Gastroesophageal sphincter (tissue), 4 donors: ENCODE measurements around the gene DENR. TPM values are rescaled to one million over a fixed set of nuclear protein-coding genes. Genes with fewer than 3 reads are reported as not detected.
"Not testable (repeated sequence)": the region's sequence is repeated elsewhere in the genome, so short reads cannot be mapped to it uniquely, and the experiment has no call there.

Experiments
- ATAC-seq: fragments of 150-250 bp; one replicate; pipeline ENCODE4 v1.9.1; 2016; ENCODE audit warnings: mild to moderate bottlenecking, moderate library complexity
- H3K27ac ChIP-seq, 4 donors: fragments of 200-600 bp; sonication (generic) in 3 of 4; 1 replicate in 3 of 4; 2 replicates in 1 of 4; pipeline ENCODE4 v1.5.1; 2016 to 2019
- H3K27me3 ChIP-seq: fragments of 200-600 bp; sonication (generic); one replicate; pipeline ENCODE4 v1.5.1; 2019
- H3K36me3 ChIP-seq, 2 donors: fragments of 200-600 bp; sonication (generic); one replicate each; pipeline ENCODE4 v1.5.1; 2019; ENCODE audit warnings: control low read depth in 1 of 2
- H3K4me1 ChIP-seq, 3 donors: fragments of 200-600 bp; sonication (generic); 1 replicate in 2 of 3; 2 replicates in 1 of 3; pipeline ENCODE4 v1.5.1; 2016 to 2019; ENCODE audit warnings: control low read depth in 2 of 3
- H3K4me3 ChIP-seq, 2 donors: fragments of 200-600 bp; sonication (generic); one replicate each; pipeline ENCODE4 v1.5.1; 2019; ENCODE audit warnings: mild to moderate bottlenecking in 1 of 2, moderate library complexity in 1 of 2
- H3K9me3 ChIP-seq, 3 donors: fragments of 200-600 bp; sonication (generic); one replicate each; pipeline ENCODE4 v1.5.1; 2017 to 2019; ENCODE audit warnings: control low read depth in 2 of 3
- CTCF ChIP-seq, 4 experiments: fragments of 200-600 bp in 2 of 4; fragments of 450-650 bp in 2 of 4; sonication (generic) in 1 of 4; IDR thresholded peaks; one replicate each; pipeline ENCODE4 v1.5.1; 2017 to 2019; ENCODE audit warnings: antibody characterized with exemption in 4 of 4, mild to moderate bottlenecking in 2 of 4, moderate library complexity in 2 of 4
- EP300 ChIP-seq: sonication (generic); formaldehyde crosslinking; IDR thresholded peaks from one replicate; pipeline ENCODE4 v1.6.1; 2017; ENCODE audit warnings: antibody characterized with exemption, mild to moderate bottlenecking
- POLR2A ChIP-seq, 2 donors: fragments of 450-650 bp; IDR thresholded peaks; one replicate each; pipeline ENCODE4 v1.6.1; 2017; ENCODE audit warnings: antibody characterized with exemption in 2 of 2, mild to moderate bottlenecking in 2 of 2, moderate library complexity in 1 of 2
- POLR2AphosphoS5 ChIP-seq: sonication (generic); formaldehyde crosslinking; IDR thresholded peaks from one replicate; pipeline ENCODE4 v1.6.1; 2017; ENCODE audit warnings: antibody characterized with exemption
- WGBS, 2 donors: methylation state at CpG; one replicate each; pipeline ENCODE4 v1.1.5; 2018; ENCODE audit warnings: low coverage in 1 of 2; 5-methylcytosine and 5-hydroxymethylcytosine counted together
- total RNA-seq, 4 donors: library from RNA; depleted of rRNA; stranded (reverse); fragments of >200 nt; gene quantifications; one replicate each; pipeline ENCODE4 v1.1.0, GENCODE V29; 2016

The DENR gene
- total RNA-seq, 4 donors from 2014 or later = 22.9 to 31.5 (median 23.9) TPM

DNA sequence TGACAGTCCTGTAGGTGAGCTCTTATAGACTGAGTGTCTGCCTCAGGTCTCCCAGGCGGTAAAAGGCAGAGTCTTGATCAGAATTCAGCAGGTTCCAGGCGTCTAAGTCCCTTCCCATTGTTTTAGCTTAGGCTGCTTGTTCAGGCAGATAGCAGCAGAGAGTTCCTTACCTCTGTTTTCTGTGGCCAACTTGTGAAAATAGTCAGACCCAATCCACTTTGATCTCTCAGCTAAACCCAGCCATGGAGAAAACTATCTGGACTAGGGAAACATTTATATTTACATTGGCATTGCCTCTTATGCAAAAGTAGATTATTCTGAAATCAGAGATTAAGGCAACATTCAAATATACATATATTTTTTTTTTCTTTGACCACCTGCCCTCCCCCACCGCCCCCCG lies 43.2 kb downstream of the DENR start:
- no peaks in the 10 kb centered on the region for H3K27me3 ChIP-seq
- no peak overlapping the region for H3K27ac ChIP-seq
- no peak overlapping the region for H3K4me3 ChIP-seq
- H3K36me3 ChIP-seq = no peaks in the 10 kb centered on the region
- no peak for ATAC-seq
- whole genome bisulfite sequencing, 2 donors = 87 to 88% methylated on average over 3 of the region's 4 CpGs
- peaks cover 0 to 3% (median 0%) of the 10 kb centered on the region in 3 donors for H3K4me1 ChIP-seq
- H3K9me3 ChIP-seq = no peaks in the 10 kb centered on the region
- no peak for TF ChIP-seq EP300
- TF ChIP-seq POLR2A (IDR thresholded peaks at IDR 0.05) = no peak
- no peak for TF ChIP-seq CTCF (IDR thresholded peaks at IDR 0.05)
- no peak for TF ChIP-seq POLR2AphosphoS5

GRCh38 chr12:122799641-122800243 lies 47.1 kb downstream of the DENR start:
- Histone ChIP-seq H3K4me3 (no peak overlapping the region), H3K36me3 (no peaks in the 10 kb centered on the region), H3K4me1 (no peaks in the 10 kb centered on the region), H3K27ac (no peak overlapping the region), H3K9me3 (no peaks in the 10 kb centered on the region), H3K27me3 (no peaks in the 10 kb centered on the region)
- 83 to 91% methylated on average over 1 to 6 of the region's 13 CpGs for WGBS, 2 donors
- TF ChIP-seq POLR2A (IDR thresholded peaks at IDR 0.05) = no peak
- TF ChIP-seq CTCF (IDR thresholded peaks at IDR 0.05) = no peak
- no peak for TF ChIP-seq EP300
- TF ChIP-seq POLR2AphosphoS5 = no peak
- no peak for ATAC-seq

GRCh38 chr12:122803937-122804336 lies 51.3 kb downstream of the DENR start:
- ATAC-seq = no peak
- Histone ChIP-seq H3K36me3 (no peaks in the 10 kb centered on the region), H3K27me3 (no peaks in the 10 kb centered on the region), H3K27ac (no peak overlapping the region), H3K9me3 (no peaks in the 10 kb centered on the region), H3K4me1 (no peaks in the 10 kb centered on the region), H3K4me3 (no peak overlapping the region)
- TF ChIP-seq POLR2AphosphoS5 (no peak), EP300 (no peak), CTCF (IDR thresholded peaks at IDR 0.05) (no peak), POLR2A (IDR thresholded peaks at IDR 0.05) (no peak)
- 65% methylated on average over 4 to 6 of the region's 7 CpGs for WGBS, 2 donors

DNA sequence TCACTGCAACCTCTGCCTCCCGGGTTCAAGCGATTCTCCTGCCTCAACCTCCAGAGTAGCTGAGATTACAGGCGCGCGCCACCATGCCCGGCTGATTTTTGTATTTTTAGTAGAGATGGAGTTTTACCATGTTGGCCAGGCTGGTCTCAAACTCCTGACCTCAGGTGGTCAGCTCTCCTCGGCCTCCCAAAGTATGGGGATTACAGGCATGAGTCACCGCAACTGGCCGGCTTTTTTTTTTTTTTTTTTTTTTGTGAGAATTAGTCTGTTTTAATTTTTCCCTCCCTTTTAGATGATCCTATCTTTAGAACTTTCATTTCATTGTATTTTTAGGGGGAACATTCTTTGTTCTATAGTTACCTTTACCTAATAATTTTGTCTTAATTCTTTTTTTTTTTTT lies 52.3 kb downstream of the DENR start:
- H3K36me3 ChIP-seq, H3K27me3 ChIP-seq, H3K27ac ChIP-seq, ATAC-seq, H3K4me1 ChIP-seq, H3K9me3 ChIP-seq, H3K4me3 ChIP-seq: not testable (repeated sequence)
- WGBS, 2 donors = 75 to 94% methylated on average over 2 to 7 of the region's 9 CpGs

GRCh38 chr12:122807651-122808050 lies 55.0 kb downstream of the DENR start:
- H3K27ac ChIP-seq = no peak overlapping the region
- no peak overlapping the region for H3K4me3 ChIP-seq
- 79 to 100% methylated on average over 1 of the region's 1 CpG for WGBS, 2 donors
- H3K27me3 ChIP-seq = no peaks in the 10 kb centered on the region
- H3K9me3 ChIP-seq = no peaks in the 10 kb centered on the region
- TF ChIP-seq EP300 (no peak), POLR2A (IDR thresholded peaks at IDR 0.05) (no peak), CTCF (IDR thresholded peaks at IDR 0.05) (no peak), POLR2AphosphoS5 (no peak)
- no peak for ATAC-seq
- no peaks in the 10 kb centered on the region for H3K4me1 ChIP-seq
- no peaks in the 10 kb centered on the region for H3K36me3 ChIP-seq
